Esophagus muscularis mucosa (tissue), 4 donors: ENCODE results near the gene NELFCD.

Experiments used
- CTCF ChIP-seq, 3 experiments: fragments of 200-600 bp in 2 of 3; fragments of 450-650 bp in 1 of 3; sonication (generic) in 2 of 3; IDR thresholded peaks; one replicate each; pipeline ENCODE4 v1.5.1; 2017 to 2019; ENCODE audit warnings: antibody characterized with exemption in 3 of 3, mild to moderate bottlenecking in 2 of 3, moderate library complexity in 1 of 3
- EP300 ChIP-seq: sonication (generic); formaldehyde crosslinking; IDR thresholded peaks from one replicate; pipeline ENCODE4 v1.6.1; 2017; ENCODE audit warnings: antibody characterized with exemption
- POLR2A ChIP-seq: fragments of 450-650 bp; IDR thresholded peaks from one replicate; pipeline ENCODE4 v1.6.1; 2017; ENCODE audit warnings: antibody characterized with exemption, moderate library complexity, mild to moderate bottlenecking, low read depth
- POLR2AphosphoS5 ChIP-seq, 2 donors: sonication (generic); formaldehyde crosslinking; IDR thresholded peaks; one replicate each; pipeline ENCODE4 v1.6.1; 2017; ENCODE audit warnings: antibody characterized with exemption in 2 of 2

DNA sequence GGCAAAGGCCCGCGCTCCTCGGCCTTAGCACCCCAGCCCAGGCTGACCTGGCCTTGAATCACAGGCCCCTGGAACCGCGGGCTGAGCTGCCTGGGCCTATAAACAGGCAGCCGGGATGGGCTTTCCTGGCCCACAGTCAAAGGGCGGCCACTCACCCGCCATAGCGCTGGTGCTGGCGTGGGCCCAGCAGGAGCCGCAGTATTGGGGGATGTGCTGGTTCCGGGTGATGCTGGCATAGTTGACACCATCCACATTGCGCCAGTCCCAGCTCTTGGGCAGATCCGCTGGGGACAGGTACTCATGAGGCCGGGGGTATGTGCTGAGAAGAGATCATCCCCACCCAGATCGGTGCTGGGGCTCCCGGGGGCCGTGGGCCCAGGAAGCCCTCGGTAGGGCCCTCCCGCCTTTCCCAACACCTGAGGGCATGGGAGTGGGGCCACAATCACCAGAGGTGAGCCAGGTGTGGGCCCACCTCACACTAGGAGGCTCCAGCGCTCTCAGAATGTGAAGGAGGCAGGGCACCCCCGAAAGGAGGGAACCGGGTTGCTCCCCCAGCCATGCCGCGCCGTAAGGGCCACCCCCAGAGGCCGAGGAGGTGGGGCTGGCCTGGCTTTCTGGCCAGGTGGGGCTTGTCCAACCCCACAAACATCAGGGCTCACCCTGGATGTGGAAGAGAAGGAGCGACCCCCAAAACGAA is 25.3 kb downstream of the NELFCD start:
- no peak for TF ChIP-seq CTCF (IDR thresholded peaks at IDR 0.05)
- no peak for TF ChIP-seq EP300
- TF ChIP-seq POLR2A: no peak
- TF ChIP-seq POLR2AphosphoS5 (IDR thresholded peaks at IDR 0.05): peak in 1 of 2 donors; percentile 22
